GM23248 (cell line): ENCODE data around the gene SPOCD1. TPM values are rescaled to one million over a fixed set of nuclear protein-coding genes. Genes with fewer than 3 reads are reported as not detected.
"Not testable (repeated sequence)": the region's sequence is repeated elsewhere in the genome, so short reads cannot be mapped to it uniquely, and the experiment has no call there.

Source experiments
- DNase-seq: peaks from one replicate; pipeline ENCODE4 v3.0.0-alpha.2; 2015
- H2AFZ ChIP-seq: fragments of 200-600 bp; sonication (generic); 2 replicates; pipeline ENCODE4 v1.6.1; 2016; ENCODE audit warnings: antibody characterized with exemption
- H3F3A ChIP-seq: fragments of 200-600 bp; sonication (generic); 2 replicates; pipeline ENCODE4 v1.6.1; 2016; ENCODE audit warnings: mild to moderate bottlenecking, antibody characterized with exemption, mixed run types; ENCODE audit not compliant: insufficient read depth
- H3K27ac ChIP-seq: fragments of 200-600 bp; sonication (generic); 2 replicates; pipeline ENCODE4 v1.5.1; 2016; ENCODE audit warnings: mild to moderate bottlenecking
- H3K27me3 ChIP-seq: fragments of 200-600 bp; sonication (generic); replicated peaks from 2 replicates; pipeline ENCODE4 v1.6.1; 2016; ENCODE audit warnings: mild to moderate bottlenecking; ENCODE audit not compliant: insufficient read depth
- H3K36me3 ChIP-seq: fragments of 200-600 bp; sonication (generic); 2 replicates; pipeline ENCODE4 v1.6.1; 2016; ENCODE audit warnings: low read depth, mild to moderate bottlenecking
- H3K4me1 ChIP-seq: fragments of 200-600 bp; sonication (generic); 2 replicates; pipeline ENCODE4 v1.6.1; 2016; ENCODE audit warnings: mild to moderate bottlenecking; ENCODE audit not compliant: insufficient read depth
- H3K4me2 ChIP-seq: fragments of 200-600 bp; sonication (generic); one replicate; pipeline ENCODE4 v1.6.1; 2016; ENCODE audit warnings: mild to moderate bottlenecking; ENCODE audit not compliant: unreplicated experiment
- H3K4me3 ChIP-seq: fragments of 200-600 bp; sonication (generic); 2 replicates; pipeline ENCODE4 v1.5.1; 2016; ENCODE audit warnings: mild to moderate bottlenecking
- H3K79me2 ChIP-seq: fragments of 200-600 bp; sonication (generic); 2 replicates; pipeline ENCODE4 v1.6.1; 2016; ENCODE audit warnings: mild to moderate bottlenecking; ENCODE audit not compliant: insufficient read depth
- H3K9ac ChIP-seq: fragments of 200-600 bp; sonication (generic); 2 replicates; pipeline ENCODE4 v1.6.1; 2016; ENCODE audit warnings: mild to moderate bottlenecking
- H3K9me2 ChIP-seq: fragments of 200-600 bp; sonication (generic); 2 replicates; pipeline ENCODE4 v1.6.1; 2016; ENCODE audit warnings: mixed run types, mild to moderate bottlenecking, moderate library complexity; ENCODE audit not compliant: insufficient read depth
- H3K9me3 ChIP-seq: fragments of 200-600 bp; sonication (generic); one replicate; pipeline ENCODE4 v1.6.1; 2017; ENCODE audit warnings: low read depth
- H4K20me1 ChIP-seq: fragments of 200-600 bp; sonication (generic); 2 replicates; pipeline ENCODE4 v1.6.0; 2016; ENCODE audit not compliant: insufficient read depth
- EZH2 ChIP-seq: fragments of 200-600 bp; sonication (generic); IDR thresholded peaks from 2 replicates; pipeline ENCODE4 v1.6.1; 2018; ENCODE audit warnings: antibody characterized with exemption, mild to moderate bottlenecking; ENCODE audit not compliant: insufficient read depth, poor library complexity, severe bottlenecking
- EZH2phosphoT487 ChIP-seq: fragments of 200-600 bp; sonication (generic); IDR thresholded peaks from 2 replicates; pipeline ENCODE4 v1.6.1; 2018; ENCODE audit warnings: antibody characterized with exemption, moderate library complexity, mild to moderate bottlenecking, low read depth; ENCODE audit not compliant: insufficient read depth
- WGBS, 2 experiments: methylation state at CpG; one replicate each; pipeline ENCODE4 v1.1.6; 2015 to 2017; ENCODE audit warnings: low lambda C conversion rate in 2 of 2, low coverage in 1 of 2; ENCODE audit errors: missing lambda C conversion rate in 2 of 2; 5-methylcytosine and 5-hydroxymethylcytosine counted together
- in situ Hi-C: fragments of 300-500 bp; cut with MboI; formaldehyde crosslinking; loops from 2 replicates; pipeline ENCODE4 v1.15.0; 2020
- polyA plus RNA-seq: library from polyadenylated mRNA; unstranded; fragments of >200 nt; fragmentation: Nextera tagmentation; extraction: Ambion mirVana; gene quantifications from 2 replicates; pipeline ENCODE4 v1.2.1, GENCODE V29; 2016
- total RNA-seq: library from RNA; depleted of rRNA; stranded (reverse); fragments of >200 nt; shearing (Covaris generic); gene quantifications from 2 replicates; pipeline ENCODE4 v1.2.3, GENCODE V29; 2014

Gene SPOCD1
- total and polyA plus RNA-seq, 2 experiments from 2014 or later, result 27.9 to 43.0 TPM

DNA sequence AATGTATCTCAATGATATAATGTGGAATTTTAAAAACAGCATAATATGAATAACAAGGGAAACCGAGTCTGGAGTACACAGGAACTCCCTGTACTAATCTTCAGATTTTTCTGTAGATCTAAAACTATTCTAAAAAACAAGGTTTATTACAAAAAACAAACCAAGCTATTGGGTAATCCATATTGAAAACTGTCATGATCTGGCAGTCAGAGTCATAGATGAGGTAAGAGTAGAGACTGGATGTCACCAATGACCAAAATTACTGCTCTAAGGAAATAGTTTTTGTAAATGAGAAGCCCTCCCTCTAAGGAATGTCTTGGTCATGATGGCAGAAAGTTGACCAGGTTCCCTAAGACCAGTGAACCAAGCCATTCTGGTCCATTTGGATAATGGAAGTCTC, 2.4 kb upstream of the SPOCD1 start:
- DNase-seq, result no peak
- no peaks in the 10 kb centered on the region for H3F3A ChIP-seq
- H3K27me3 ChIP-seq, result no peaks in the 10 kb centered on the region
- H2AFZ ChIP-seq, result no peak overlapping the region
- no peak for TF ChIP-seq EZH2
- no peak for TF ChIP-seq EZH2phosphoT487
- no peak overlapping the region for H3K4me3 ChIP-seq
- 94 to 98% methylated on average over 1 of the region's 1 CpG for WGBS, 2 experiments
- H3K79me2 ChIP-seq, result no peaks in the 10 kb centered on the region
- H3K4me2 ChIP-seq, result no peak overlapping the region
- in situ Hi-C loops, result loop anchor here (10.0 kb wide), 1 partner anchor 147 kb away; no protein-coding TSS in a partner anchor
- H3K9me2 ChIP-seq, result no peaks in the 10 kb centered on the region
- no peak overlapping the region for H3K9ac ChIP-seq
- no peaks in the 10 kb centered on the region for H3K9me3 ChIP-seq
- no peak overlapping the region for H3K27ac ChIP-seq
- no peaks in the 10 kb centered on the region for H4K20me1 ChIP-seq
- no peaks in the 10 kb centered on the region for H3K36me3 ChIP-seq
- H3K4me1 ChIP-seq, result peaks cover 6% of the 10 kb centered on the region; the same call in 1 of the 2 replicates

DNA sequence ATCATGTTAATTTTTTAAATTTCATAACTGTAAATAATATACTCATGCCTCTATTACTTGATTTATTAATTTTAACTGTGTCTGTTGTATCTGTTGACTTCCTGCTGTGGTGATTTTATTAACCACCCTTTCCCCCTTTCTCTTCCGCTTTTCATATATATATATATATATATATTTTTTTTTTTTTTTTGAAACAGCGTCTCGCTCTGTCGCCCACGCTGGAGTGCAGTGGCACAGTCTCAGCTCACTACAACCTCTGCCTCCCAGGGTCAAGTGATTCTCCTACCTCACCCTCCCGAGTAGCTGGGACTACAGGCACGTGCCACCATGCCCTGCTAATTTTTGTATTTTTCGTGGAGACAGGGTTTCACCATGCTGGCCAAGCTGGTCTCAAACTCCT, 1.1 kb upstream of the SPOCD1 start:
- H3K9me2 ChIP-seq, H2AFZ ChIP-seq, H3K9me3 ChIP-seq, H3K36me3 ChIP-seq, H3K4me2 ChIP-seq, H3K27me3 ChIP-seq, H4K20me1 ChIP-seq, H3K4me3 ChIP-seq, H3F3A ChIP-seq, H3K27ac ChIP-seq, H3K4me1 ChIP-seq, H3K79me2 ChIP-seq, H3K9ac ChIP-seq, DNase-seq: not testable (repeated sequence)
- in situ Hi-C loops, result loop anchor here (10.0 kb wide), 1 partner anchor 148 kb away; no protein-coding TSS in a partner anchor
- WGBS, 2 experiments, result 74 to 88% methylated on average over 8 of the region's 8 CpGs

DNA sequence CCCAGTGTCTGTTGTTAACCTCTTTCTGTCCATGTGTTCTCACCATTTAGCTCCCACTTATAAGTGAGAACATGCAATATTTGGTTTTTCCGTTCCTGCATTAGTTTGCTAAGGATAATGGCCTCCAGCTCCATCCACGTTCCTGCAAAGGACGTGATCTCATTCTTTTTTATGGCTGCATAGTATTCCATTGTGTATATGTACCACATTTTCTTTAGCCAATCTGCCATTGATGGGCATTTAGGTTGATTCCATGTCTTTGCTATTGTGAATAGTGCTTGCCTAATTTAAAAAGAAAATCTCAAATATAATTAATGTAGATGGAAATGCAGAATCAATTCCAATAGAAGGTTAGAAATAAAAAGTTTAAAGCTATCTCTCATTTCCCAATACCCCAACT, 679 bp upstream of the SPOCD1 start:
- not testable (repeated sequence) for H4K20me1 ChIP-seq, H3K27ac ChIP-seq, H3K36me3 ChIP-seq, H3F3A ChIP-seq, H3K4me2 ChIP-seq, H3K9me3 ChIP-seq, H2AFZ ChIP-seq, H3K27me3 ChIP-seq, DNase-seq, H3K9me2 ChIP-seq, H3K4me1 ChIP-seq, H3K9ac ChIP-seq, H3K4me3 ChIP-seq, H3K79me2 ChIP-seq
- in situ Hi-C loops, result loop anchor here (10.0 kb wide), 1 partner anchor 148 kb away; no protein-coding TSS in a partner anchor
- WGBS, 2 experiments, result 96 to 98% methylated on average over 3 of the region's 3 CpGs

DNA sequence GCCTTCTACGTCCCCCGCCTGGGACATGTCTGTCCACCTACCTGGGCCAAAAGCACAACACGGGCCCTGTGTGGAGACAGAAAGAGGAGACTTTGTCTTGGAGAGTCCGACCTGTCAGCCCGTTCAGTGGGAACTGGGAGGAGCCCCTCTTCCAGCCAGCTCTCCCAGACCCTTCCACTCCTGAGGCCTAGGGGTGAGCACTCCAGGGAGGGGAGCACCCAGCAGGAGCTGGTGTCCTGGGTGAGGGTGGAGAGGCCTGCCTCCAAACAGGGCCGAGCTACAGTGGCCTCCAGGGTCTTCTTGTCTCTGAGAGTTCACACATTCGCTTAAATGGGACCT, 546 bp downstream of the SPOCD1 start:
- 84 to 85% methylated on average over 7 of the region's 7 CpGs for WGBS, 2 experiments
- TF ChIP-seq EZH2 (no peak), EZH2phosphoT487 (no peak)
- in situ Hi-C loops, result loop anchor here (10.0 kb wide), 1 partner anchor 150 kb away; no protein-coding TSS in a partner anchor
- no peak overlapping the region for H3K9ac ChIP-seq
- no peak overlapping the region for H3K27ac ChIP-seq
- no peaks in the 10 kb centered on the region for H3K27me3 ChIP-seq
- no peaks in the 10 kb centered on the region for H3F3A ChIP-seq
- H3K79me2 ChIP-seq, result no peaks in the 10 kb centered on the region
- no peaks in the 10 kb centered on the region for H3K36me3 ChIP-seq
- no peaks in the 10 kb centered on the region for H3K4me1 ChIP-seq
- H3K9me3 ChIP-seq, result no peaks in the 10 kb centered on the region
- H3K9me2 ChIP-seq, result no peaks in the 10 kb centered on the region
- H2AFZ ChIP-seq, result peak overlapping the region; percentile 79
- DNase-seq, result no peak
- no peak overlapping the region for H3K4me2 ChIP-seq
- no peaks in the 10 kb centered on the region for H4K20me1 ChIP-seq
- no peak overlapping the region for H3K4me3 ChIP-seq

DNA sequence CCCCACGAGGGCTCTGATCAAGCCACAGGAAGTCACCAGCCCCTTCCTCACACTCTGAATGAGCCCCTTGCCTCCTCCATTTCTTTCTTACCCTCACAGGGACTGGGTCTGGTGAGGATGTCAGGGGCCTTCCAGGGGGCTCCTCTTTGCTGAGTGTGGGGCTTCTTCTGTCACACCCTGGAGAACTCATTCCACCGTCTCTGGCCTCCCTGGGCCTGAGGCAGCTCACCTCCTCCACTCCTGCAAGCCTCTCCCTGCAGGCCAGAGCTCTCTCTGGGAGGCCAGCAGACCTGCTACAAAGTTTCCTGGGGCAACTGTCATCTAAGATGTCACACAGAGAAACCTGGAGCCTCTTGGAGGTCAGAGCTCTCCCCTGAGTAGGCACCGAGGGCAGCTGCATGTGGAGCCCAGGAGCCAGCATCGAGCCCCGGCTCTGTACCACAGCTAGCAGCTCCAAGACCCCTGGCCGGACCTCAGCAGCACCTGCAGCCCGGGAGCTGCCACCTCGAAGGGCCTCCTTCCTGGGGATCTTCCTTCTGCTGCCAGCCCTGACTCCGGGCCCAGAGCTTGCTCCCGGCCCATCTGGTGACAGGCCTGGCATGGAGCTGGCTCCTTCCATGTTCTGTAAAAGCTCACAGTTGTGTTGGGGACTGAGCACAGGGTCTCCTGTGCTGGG, 1.1 kb downstream of the SPOCD1 start:
- TF ChIP-seq EZH2 (no peak), EZH2phosphoT487 (no peak)
- no peaks in the 10 kb centered on the region for H3K36me3 ChIP-seq
- H4K20me1 ChIP-seq, result no peaks in the 10 kb centered on the region
- no peak for DNase-seq
- in situ Hi-C loops, result loop anchor here (10.0 kb wide), 1 partner anchor 150 kb away; no protein-coding TSS in a partner anchor
- no peak overlapping the region for H3K9ac ChIP-seq
- no peaks in the 10 kb centered on the region for H3K27me3 ChIP-seq
- H3K79me2 ChIP-seq, result no peaks in the 10 kb centered on the region
- no peak overlapping the region for H3K4me3 ChIP-seq
- H3K9me2 ChIP-seq, result no peaks in the 10 kb centered on the region
- 79% methylated on average over 10 of the region's 10 CpGs for WGBS, 2 experiments
- H3K4me2 ChIP-seq, result no peak overlapping the region
- H3K4me1 ChIP-seq, result no peaks in the 10 kb centered on the region
- H3F3A ChIP-seq, result no peaks in the 10 kb centered on the region
- no peak overlapping the region for H2AFZ ChIP-seq
- H3K9me3 ChIP-seq, result no peaks in the 10 kb centered on the region
- no peak overlapping the region for H3K27ac ChIP-seq
